Measurements from ENCODE around the gene FAM241B. TPM values are rescaled to one million over a fixed set of nuclear protein-coding genes. Genes with fewer than 3 reads are reported as not detected.

The FAM241B gene
- polyA plus RNA-seq, 3 donors: 9.2 to 11.4 (median 9.7) TPM

DNA sequence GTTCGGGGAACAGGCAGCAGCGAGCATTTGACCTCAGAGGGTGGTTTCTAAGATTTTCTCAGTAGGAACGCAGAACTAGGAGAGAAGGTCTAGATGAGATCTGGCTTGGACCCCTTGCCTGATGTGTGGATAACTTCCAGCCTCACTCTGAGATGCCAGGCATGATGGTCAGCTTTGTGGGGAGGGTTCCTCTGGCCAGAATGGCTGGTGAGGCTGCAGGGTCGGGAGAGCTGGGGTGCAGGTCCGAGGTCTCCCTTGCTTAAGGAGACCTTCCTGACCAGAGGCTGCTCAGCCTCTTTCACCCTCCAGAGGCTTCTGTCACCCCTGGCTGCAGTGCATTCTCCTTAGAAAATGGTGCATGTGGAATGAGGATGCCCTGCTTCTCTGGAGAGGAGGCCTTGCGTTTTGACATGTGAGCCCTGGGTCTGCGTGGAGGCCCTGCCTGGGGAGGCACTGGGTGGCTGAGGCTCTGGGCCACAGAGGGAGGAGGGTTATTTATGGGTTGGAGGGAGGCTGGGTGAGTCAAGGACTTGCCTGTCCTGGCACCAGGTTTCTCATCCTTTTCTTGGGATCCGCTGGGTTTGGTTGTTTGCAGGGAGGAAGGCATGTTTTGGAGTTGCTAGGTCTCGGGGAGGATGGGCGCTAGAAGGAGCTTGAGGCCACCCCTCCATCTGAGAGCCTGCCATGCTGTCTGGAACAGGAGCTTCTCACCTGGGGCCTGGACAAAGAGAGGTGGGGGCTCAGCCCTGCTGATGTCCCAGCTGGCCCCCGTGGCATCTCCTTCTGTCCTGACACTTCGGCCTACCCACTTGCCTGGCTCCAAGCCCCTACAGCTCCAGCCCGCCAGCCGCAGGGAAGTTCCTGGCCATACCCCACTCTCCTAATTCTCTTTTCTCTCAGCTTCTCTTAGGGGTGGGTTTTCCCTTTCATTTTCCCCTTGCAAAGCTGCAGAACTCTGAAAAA is 3.9 kb downstream of the FAM241B start:
- DNase-seq (ENCODE audit: low read depth in 3 of 3, low spot score in 2 of 3): no peak

DNA sequence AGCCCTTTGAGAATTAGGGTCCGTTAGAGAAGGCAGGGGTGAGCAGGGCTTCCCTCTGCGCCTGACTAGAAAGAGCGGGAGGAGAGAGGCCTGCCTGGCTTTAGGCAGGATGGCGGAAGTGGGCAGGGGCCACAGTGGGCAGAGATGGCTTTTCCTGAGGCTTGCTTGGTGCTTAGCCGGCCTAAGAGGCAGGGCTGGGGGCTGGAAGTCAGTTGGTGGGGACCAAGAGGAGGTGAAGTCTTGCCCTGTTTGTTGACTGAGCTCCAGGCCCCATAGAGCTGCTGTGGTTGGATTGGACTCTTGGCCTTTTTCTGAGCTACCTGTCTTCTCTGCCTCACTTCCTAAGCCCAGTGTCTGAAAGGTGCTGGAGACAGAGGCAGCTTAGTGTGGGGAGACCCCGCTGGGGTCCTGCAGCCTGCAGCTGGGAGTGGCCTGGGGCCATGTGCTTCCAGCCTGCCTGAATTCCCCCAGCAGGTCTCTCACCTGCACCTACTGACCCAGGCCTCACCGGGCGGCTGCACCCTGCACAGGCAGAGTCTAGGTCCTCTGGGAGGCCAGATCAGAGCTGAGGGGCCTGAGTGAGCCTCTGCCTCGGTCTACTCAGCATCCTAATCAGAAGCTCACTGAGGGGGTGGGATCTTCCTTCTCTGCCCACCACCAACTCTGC is 4.8 kb downstream of the FAM241B start:
- no peak for DNase-seq (ENCODE audit: low read depth in 3 of 3, low spot score in 2 of 3)

DNA sequence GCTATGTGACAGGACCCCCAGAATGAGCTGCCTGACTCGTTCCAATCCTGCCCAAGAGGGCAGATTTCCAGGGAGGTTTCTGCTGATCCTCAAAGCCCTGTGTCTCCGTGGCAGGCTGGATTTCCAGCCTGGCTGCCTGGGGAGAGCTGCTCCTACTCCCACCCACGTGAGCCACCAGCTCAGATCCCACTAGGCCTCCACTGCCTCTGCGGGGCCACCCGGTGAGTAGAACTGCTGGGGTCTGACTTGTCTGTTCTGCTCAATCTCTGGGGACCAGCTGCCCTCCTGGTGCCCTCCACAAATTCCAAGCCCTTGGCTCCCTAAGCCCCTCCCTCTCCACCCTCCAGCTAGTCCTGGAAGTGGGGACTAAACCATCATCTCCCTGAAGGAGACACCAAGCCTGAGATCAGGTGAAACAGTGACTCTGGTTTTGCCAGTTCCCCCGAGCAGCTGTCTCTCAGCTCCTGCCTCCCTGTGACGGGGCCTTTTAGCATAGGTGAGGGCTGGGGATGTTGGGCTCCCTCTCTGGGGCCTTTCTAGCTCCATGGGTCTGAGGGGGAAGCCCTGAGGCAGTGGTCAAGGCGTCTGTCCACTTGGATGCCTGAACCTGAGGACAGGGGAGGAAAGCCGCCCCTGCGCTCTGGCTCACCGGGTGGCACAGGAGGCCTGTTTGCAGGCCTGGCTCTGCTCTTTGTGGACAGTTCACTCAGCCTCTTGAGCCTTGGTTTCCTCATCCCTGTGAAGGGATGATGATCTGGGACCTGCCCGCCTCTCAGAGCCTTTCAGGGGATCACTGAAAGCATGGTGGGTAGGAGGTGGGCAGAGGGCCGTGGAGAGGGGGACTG is 5.6 kb downstream of the FAM241B start:
- DNase-seq (ENCODE audit: low read depth in 3 of 3, low spot score in 2 of 3): no peak

DNA sequence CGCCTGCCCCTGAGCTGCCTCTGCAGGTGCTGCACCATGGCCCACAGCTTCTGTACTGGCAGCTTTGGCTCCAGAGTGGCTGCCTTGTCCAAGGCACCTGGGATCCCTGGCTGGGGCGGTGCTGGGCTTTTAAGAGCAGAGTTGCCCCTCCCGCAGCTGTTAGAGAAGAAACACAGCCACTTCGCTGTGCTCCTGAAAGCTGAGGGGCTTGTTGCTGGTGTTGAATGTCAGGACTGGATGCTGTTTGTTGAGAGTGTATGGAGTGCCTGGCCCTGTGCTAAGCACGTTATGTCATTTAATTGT is 6.2 kb downstream of the FAM241B start:
- DNase-seq (ENCODE audit: low read depth in 3 of 3, low spot score in 2 of 3): no peak

DNA sequence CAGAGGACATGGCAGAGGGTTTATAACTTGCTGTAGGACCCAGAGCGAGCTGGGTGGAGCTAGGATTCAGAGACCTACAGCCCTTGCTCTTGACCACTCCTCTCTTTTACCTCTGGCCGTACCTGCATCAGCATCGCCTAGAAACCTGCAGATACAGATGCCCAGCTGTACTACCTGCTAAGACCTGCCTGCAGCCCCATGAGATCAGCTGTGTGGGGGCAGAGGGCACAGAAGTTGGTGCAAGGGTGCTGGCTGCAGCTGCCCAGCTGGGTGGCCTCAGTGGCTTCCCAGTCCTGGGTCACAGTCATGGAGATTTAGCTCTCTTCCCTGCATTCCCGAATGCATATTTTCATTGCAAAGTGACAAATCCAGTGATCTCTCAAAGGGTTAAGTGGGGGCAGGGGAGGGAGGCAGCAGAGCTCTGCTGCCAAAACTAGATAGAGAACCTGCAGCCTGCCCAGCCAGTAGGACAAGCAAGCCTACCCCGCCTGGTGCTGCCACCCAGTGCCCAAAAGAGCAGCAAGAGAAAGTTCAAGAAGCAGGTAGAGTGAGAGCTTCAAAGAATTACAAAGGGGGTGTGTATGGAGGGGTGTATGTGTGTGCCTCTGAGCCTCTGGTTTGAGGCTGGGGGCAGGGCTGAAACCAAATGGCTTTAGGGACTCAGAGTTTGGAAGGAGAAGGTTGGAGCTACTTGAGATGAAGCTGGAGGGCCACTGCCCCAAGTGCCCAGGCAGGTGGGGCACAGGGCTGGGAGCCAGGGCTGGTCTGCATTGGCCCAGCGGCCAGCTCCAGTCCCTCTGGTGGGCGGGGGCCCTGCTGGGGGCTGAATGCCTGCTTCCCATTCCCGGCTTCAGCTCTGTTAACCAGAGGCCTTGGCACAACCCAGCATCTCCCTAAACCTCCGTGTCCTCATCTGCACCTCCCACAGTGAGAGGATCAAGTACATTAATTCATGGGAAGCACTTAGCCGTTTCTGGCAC is 6.9 kb downstream of the FAM241B start:
- DNase-seq (ENCODE audit: low read depth in 3 of 3, low spot score in 2 of 3): no peak

DNA sequence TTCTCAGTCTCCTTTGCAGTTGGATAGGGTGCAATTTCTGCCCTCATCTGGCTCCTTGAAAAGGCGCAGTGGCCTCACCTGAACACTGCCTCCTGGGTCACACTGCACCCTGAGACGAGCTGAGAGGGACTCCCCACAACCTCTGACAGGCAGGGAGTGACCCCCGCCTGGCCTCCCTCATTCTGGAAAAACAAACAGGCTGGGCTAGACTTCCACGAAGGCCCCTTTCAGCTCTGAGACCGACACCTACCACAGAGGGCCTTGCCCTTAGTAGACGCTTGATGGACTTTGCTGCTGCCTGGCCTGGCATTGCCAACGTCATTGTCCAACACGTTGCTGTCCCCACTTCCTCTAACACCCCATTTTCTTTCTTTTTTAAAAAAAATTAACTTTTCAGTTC is 8.6 kb downstream of the FAM241B start:
- no peak for DNase-seq (ENCODE audit: low read depth in 3 of 3, low spot score in 2 of 3)

- no peak for DNase-seq (ENCODE audit: low read depth in 3 of 3, low spot score in 2 of 3)
These were observed 9.5 kb downstream of the FAM241B start for GRCh38 chr10:69639291-69640195.

DNA sequence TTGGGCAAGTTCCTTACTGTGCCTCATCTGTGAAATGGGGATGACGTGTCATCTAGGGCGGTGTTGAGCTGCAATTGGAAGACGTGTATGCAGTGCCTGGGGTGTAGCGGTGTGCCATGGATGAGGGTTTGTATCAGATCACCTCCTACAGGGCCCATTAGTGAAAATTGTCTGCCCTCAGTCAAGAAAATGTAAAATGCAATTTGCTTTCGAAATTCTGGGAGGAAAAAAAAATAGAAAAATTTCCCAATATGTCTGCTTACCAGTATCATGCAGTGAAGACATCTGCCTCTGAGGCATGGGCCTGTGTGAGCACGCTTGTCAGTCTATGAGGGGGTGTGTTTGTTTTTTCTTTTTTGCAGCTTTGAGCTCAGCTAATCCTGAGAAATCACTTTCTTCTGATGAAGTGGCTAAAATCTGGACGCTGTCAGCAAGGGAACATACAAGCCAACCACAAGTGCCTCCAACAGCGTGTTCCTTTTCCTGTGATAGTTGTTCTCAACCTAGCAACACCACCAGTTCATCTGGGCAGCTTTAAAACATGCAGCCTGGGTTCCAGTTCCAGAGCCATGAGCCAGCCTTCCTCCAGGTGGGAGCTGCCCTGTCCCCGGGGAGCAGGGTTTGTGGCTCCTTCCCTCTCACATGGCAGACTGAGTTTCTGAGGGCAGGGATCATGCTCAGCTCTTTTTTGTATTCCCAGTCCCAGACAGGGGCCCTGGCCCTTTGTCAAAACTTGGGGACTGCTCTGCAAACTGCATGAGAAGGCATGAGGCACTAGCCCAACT is 10.3 kb downstream of the FAM241B start:
- no peak for DNase-seq (ENCODE audit: low read depth in 3 of 3, low spot score in 2 of 3)

GRCh38 chr10:69641261-69641980 is 11.4 kb downstream of the FAM241B start:
- no peak for DNase-seq (ENCODE audit: low read depth in 3 of 3, low spot score in 2 of 3)

DNA sequence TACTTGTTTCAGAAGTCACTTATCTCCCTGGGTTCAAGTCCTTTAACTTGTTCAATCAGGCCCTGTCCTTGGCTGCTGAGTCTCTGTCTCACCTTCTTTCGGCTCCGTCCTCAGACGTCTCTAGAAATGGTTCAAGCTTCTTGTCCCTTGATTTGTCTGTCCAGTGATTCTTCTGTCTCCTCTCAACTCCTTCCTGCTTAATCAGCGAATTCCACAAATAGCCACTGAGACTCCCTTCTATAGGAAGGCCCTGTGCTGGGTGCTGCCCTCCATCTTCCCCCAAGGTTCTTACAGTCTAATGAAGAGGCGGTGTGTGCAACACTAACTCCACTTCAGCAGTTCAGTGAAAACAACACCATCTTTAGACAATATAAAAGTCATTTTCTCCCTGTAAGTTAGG is 12.7 kb downstream of the FAM241B start:
- DNase-seq (ENCODE audit: low read depth in 3 of 3, low spot score in 2 of 3): no peak

DNA sequence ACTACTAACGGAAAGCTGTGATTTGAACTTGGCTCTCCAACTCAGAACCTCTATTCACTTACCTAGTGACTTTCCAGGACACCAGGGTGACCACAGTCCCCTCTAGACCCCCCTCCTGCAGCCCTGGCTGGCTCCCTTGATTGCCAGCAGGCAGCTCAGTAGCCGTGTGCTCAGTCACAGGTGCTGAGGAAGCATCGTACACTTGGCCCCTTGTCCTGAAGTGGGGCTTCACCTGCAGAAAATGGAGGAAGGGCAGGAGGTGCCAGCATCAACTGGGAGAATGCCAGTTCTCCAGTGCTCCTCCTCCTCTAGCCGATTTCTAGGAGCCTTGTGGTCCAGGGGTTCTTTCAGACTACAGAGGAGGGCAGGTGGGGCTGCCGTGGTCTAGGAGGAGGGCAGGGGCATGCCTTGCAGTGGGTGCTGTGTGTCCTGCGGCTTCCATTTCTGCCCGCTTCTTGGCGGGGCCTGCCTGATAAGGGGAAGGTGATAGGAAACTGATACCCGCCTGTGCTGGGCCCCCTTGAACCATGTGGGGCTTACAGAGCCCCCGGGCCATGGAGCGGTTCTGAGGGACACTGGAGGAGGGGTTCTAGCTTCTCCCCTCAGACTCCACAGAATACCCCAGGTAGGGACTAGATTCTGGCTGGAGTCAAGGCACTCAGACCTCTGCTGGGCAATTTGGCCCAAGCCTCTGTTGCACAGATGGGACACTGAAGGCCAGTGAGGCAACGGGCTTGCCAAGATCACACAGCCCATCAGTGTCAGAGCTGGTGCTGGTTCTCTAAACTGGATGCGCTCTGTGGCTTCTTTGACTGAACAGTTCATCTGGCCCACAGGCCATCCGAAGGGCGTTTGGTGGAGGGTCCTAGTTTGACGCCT is 14.0 kb downstream of the FAM241B start:
- DNase-seq (ENCODE audit: low read depth in 3 of 3, low spot score in 2 of 3): no peak

GRCh38 chr10:69644658-69645295 is 14.7 kb downstream of the FAM241B start:
- DNase-seq (ENCODE audit: low read depth in 3 of 3, low spot score in 2 of 3): no peak

DNA sequence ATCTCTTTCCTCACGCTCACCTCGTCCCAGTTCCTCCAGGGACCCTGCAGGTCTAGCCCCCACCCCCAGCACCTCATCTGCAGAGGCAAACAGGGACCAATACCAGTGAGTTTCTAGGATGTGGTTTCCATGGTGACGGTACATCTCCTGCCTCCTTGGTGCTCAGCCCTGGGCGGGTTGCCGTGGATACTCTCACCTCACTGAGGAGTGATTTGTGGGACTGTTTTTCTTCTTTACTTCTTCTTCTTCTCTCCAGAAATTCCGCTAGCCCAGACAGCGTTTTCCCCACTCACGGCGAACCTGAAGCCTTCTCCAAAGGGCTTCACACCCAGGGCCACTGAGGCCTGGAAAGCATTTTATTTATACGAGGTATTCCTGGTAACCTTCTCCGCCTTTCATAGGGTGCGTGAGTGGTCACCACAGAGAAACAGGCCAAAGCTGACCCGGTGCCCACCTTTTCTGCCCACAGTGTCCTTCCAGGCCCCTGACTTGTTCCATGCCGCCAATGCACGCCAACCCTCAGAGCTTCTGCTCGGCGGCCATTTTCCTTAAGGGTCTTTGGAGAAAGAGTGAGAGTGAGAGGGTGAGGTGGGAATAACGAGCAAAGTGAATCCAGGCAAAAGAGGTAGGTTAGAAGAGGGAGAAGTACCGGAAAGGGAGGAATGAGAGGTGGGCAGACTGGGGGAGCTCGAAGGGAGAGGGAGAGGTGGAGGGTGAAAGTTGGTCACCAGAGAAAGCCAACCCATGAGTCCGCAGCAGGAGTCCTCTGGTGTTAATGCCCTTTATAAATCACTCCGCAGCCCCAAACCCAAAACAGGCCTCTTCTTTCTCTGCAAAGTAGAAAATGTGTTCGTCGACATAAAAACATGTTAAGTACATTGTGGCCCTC is 15.5 kb downstream of the FAM241B start:
- DNase-seq (ENCODE audit: low read depth in 3 of 3, low spot score in 2 of 3): no peak

DNA sequence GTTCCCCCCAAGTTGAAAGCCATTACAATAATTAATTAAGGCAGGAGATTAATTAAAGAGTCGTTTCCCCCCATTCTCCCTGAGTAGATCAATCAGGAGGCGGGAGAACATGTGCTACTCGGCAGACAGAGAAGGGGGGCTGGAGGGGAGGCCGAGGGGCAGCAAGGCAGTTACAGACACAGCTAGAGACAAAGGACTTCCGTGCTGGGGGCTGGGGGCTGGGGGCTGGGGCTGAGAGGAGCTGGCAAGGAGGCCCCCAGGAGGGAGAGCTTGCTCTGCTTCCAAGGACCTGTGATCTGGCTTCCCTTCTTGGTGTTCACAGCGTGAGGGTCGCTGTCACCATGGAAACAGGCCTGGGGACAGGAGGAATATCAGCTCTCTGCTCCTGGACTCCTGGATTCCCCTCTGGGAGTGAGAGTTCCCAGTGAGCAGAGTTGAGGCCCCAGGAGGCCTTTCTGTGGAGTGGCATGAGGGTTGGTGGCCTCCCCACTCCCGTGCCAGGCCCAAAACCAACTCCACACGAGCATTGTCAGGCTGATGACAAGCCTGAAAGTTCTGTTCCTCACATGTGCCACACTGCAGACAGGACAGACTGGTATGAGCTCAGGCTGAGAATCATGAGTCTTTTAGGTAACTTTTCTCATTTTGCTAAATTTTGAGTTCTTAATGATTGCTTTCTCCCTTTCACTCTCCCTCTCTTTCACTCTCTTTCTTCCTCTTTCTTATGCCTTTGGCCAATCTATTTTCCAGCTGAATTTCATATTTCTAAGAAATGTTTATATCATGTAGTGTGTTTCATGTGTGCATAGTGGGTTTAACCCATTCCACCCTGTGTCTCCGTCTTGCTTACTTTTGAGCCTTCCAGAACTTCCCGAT is 16.4 kb downstream of the FAM241B start:
- no peak for DNase-seq (ENCODE audit: low read depth in 3 of 3, low spot score in 2 of 3)

All from right renal cortex interstitium (tissue), 3 donors.